GM19023 (cell line): ENCODE measurements around the gene SCUBE1.
"Not testable (repeated sequence)": the region's sequence is repeated elsewhere in the genome, so short reads cannot be mapped to it uniquely, and the experiment has no call there.

Experiments used
- ATAC-seq: cut with Tn5 transposase; IDR thresholded peaks from one replicate; pipeline ENCODE4 v1.9.1; 2021; ENCODE audit warnings: mild to moderate bottlenecking, moderate library complexity; ENCODE audit not compliant: unreplicated experiment

The SCUBE1 gene

DNA sequence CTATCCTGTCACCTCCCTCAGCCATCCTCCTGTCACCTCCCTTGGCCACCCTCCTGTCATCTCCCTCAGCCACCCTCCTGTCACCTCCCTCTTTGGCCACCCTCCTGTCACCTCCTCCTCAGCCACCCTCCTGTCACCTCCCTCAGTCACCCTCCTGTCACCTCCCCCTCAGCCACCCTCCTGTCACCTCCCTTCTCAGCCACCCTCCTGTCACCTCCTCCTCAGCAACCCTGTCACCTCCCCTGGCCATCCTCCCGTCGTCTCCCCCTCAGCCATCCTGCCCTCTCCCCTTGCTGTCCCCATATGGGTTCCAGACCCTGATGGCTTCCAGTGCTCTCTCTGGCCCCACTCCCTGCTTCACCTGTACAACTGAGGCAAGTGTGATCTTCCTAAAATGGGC lies 61.8 kb downstream of the SCUBE1 start:
- no peak for ATAC-seq

DNA sequence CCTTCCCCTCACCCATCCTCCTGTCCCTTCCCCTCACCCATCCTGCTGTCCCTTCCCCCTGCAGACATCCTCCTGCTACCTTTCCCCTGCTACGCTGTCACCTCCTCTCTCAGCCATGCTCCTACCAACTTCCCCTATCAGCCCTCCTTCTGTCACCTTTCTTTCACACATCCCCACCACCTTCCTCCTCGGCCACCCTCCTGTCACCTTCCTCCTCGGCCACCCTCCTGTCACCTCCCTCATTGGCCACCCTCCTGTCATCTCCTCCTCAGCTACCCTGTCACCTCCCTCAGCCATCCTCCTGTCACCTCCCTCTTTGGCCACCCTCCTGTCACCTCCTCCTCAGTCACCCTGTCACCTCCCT lies 62.7 kb downstream of the SCUBE1 start:
- not testable (repeated sequence) for ATAC-seq

DNA sequence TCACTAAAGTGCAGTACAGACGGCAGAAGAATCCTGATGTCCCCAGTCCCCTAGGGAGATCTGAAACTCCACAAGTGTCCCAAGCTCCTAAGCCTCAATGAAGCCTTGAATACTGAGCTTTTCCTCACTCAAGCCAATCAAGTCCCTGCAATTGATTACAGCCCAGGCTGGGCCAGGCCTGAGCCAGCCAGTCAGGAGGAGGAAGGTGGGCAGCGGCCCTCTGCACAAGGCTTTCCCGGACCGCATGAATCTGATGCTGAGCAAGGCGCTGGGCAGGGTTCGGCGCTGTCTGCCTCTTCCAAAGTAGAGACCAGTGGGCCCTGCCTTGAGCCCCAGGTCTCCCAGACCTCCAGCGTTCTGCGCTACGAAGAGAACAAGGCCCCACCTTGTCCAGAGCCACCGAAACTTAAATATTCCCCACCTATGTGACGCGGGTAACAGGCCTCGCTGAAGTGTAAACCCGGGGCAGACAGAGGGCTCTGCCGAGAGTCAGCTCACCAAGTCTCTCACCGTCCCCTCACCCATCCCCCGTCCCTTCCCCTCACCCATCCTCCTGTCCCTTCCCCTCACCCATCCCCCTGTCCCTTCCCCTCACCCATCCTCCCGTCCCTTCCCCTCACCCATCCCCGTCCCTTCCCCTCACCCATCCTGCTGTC lies 63.2 kb downstream of the SCUBE1 start:
- ATAC-seq, result no peak

DNA sequence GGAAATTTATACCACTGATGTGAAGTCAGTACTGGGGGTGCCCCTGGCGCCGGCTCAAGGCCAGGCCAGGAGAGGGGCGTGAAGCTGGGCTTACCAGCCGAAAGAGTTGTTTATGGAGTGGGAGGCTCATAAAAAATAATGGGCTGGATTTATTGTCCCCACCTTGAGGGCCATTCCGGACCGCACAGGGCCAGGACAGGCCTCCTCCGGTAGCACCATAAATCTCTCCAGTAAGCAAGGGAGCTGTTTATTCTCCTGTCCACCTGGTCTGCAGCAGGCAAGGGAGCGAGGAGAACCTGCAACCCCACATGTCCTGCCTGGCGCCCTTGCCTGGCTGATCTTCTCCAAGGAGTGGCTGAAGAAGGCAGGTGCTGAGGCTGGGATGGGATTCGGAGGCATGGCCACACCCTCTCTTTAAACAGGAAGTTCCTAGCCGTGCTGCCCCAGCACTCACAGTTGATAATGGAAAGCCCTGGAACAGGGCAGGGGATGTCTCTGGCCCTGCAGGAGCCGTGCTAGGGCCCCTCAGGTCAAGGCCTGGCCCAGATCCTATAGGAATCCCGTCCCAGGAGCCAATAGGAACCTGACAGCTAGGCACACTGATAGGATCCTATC lies 65.1 kb downstream of the SCUBE1 start:
- no peak for ATAC-seq

DNA sequence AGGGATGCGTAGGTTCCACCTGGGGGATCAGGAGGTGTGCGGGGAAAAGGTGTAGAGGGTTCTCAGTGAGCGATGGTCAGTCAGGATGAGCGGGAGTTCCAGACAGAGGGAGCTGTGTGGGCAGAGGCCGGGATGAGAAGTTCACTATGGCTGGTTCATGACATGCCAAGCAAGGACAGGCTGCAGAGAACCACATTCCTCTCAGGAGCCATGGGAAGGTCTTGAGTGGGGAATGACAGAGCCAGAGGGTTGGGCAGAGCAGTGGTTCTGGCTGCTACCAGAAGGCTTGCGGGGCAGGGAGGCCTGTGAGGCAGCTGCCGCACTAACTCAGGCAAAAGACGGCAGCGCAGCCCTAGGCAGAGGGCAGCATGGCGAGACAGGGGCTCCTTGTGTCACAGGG lies 66.1 kb downstream of the SCUBE1 start:
- no peak for ATAC-seq

DNA sequence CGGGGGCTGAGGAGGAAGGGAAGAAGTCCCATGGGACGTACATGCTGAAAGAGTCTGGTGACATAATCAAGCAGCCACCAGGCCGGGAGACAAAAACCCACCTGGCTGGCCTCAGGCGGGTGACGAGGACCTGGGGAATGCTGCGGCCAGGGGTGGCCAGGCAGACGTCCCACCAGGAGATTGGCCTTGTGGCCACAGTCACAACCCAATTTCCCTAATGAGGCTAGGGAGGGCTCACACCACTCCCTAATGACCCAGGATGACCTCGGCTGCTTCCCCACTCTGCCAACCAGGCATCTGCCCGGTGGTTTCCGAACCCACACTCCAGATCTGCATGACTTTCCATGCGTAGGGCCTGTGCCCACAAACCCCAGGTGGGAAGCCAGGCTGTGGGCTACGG lies 66.9 kb downstream of the SCUBE1 start:
- no peak for ATAC-seq

DNA sequence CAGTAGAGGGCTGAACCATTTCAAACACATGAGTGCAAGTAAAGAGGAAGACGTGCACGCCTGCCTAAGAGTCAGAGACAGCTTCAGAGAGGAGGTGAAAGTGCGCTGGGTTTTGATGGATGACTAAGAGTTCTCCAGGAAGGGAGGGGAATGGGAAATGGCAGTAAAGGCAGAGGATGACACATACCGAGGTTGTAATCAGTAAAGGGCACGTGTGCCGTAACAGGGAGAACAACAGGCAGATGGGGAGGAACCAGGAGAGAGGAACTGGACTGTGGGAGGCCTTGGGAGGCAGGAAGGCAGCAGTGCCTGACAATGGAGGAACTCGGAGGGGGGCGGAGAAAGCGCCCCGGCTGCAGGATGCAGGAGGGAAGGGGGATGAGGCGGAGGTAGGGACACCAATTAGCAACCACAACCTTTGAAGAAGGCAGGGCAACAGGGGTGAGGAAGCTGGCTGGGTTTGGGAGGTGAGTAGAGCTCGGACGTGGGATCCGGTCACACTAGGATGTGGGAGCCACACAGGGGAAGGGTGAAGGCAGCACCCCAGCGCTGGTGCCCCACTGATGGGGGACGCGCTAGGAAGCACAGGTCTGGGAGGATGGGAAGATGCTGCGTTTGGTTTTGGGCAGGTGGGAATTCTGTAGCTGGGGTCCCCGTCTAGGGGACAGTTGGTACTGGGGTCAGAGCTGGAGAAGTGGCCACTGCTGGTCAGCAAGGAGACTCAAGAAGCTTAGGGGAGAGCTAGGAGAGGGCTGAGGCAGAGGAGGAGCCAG lies 67.4 kb downstream of the SCUBE1 start:
- ATAC-seq, result no peak

DNA sequence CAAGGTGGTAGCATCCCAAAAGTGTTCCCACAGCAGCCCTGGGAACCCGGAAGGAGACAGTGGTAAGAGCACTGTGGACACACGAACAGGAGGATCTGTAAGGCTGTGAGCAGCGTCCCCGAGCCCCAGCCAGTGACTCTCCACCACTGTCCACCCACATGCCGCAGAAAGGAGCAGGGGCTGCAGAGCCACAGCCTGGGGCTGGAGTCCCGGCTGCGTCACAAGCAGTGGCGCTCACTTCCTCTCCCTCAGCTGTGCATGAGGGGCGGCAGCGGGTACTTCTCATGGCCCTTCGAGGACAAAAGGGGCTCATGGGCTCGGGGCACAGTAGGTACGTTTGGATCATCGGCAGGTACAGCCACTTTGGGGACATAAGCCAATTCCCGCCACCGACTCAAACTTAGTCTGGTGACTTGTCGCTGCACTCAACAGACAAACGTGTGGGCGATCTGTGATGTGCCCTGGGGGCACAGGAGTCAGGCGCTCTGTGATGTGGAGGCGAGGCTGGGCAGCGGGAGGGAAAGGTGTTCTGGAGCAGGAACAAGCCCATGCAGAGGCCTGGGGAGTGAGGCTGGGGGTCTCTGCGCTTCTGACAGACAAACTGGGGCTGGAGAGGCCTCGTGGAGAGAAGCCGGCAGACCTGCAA lies 68.5 kb downstream of the SCUBE1 start:
- ATAC-seq, result no peak

DNA sequence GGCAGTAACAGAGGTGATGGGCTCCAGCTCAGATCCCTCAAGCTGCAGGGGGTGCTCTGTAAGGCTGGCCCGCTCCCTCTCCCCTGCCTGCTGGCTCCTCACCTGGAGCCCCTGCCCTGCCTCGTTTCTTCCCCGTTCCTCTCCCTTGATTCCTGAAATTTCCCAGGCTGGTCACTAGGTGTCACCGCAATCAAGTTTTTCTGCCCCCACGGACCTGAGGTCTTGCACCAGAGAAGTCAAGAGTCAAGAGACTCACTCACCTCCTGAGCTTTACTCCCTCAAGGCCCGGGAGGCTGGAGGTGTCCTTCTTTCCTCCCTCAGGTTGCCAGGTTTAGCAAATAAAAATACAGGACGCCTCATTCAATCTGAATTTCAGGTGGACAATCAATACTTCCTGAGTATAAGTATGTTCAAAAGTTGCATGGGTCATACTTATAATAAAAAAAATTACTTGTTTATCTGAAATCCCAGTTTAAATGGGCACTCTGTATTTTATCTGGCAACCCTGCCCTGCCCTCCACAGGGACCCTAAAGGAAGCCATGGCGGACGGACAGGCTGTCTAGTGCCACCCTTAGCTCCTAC lies 69.2 kb downstream of the SCUBE1 start:
- ATAC-seq, result no peak

DNA sequence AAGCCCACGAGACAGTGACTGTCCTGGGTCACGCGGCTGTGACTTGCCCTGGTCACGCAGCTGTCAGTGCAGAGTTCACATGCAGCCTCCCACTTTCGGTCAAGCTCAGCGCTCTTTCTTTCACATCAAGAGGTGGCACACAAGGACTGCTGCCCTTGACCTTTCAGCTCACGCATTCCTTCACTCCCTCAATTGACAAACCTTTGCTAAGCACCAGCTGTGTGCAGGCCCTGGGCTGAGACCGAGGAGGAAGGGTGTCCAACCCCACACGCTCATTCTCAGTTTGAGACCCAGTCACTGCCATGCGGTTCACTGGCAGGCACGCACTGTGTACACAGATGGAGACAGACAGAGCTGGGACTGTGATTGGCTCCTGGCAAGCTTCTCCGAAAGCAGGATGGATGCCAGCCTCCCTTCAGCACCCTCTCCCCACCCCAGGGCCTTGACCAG lies 70.3 kb downstream of the SCUBE1 start:
- ATAC-seq, result no peak

DNA sequence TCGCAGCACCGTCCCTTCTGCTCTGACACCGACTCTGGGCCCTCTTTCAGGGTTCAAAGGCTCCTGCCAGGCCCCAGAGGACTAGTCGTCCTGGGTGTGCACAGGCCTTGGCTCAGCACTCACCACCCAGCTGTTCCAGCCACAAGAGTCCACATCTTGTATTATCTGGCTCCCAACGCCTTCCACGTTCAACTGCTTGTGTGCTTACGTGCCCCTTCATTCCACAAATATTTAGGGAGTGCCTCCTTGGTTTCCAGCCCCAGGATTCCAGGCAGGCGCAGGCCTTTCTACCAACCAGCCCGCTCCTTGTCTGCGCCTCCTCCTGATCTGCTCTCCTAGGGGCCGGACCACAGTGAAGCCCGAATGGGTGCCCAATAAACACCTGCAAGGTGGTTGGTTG lies 70.9 kb downstream of the SCUBE1 start:
- no peak for ATAC-seq

DNA sequence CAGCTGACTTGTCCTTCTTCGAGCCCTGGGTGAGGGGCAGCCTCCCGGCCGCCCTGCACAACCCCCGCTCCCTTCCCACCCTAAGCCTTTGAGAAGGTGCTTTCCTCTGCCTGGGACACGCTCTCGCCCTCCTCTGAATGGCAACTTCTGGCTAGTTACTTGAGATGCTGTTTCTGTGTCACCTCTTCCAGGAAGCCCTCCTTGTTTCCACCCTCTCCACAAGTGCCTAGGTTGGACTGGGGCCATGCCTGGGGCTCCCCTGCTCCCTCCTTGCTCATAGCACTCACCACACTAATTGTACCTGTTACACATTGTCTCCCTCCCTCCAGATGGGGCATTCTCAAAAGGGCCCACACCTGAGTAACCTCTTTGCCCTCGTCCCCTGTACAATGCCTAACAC lies 72.2 kb downstream of the SCUBE1 start:
- ATAC-seq, result no peak

DNA sequence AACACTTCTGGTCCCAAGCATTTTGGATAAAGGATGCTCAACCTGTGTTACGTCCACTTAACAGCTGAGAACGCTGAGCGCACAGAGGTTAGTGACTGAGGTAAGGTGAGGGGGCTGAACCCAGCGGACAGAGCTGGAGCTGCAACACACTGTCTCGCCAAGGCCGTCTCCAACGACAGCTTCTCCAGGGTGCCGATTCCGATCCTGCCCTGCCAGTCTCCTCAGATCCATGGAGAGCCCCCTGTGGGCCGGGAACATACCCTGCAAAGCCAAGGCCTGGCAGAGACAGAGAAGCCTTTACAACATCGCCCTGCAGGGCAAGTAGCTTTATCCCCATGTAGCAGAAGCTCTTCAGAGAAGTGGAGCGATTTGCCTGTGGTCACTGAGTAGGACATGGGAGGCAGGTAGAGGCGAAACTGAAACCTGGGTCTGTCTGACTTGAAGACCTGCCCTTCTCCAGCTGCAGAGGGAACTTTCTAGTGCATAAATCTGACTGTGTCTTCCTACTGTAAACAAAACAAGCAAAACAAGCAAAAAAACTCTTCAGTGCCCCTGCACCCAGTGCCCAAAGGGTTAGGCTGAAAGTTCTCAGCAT lies 72.8 kb downstream of the SCUBE1 start:
- no peak for ATAC-seq

DNA sequence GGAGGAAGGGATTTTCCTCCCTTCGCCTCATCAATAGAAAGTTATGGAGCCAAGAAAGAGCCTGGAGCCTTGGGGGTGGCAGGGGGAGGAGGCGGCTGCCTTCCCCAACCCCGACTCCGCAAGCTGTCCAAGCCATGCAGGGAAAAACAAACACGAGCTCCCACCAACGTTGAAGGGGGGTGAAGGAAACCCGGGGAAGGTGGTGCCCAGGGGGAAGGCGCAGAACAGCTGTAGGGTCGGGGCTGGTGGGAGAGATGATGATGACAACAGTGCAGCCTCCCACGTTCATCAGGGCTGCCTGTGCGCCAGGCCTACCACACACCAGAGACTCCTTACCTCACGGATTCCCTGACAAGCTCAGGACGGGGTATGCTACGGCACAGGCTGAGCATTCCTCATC lies 73.5 kb downstream of the SCUBE1 start:
- no peak for ATAC-seq

DNA sequence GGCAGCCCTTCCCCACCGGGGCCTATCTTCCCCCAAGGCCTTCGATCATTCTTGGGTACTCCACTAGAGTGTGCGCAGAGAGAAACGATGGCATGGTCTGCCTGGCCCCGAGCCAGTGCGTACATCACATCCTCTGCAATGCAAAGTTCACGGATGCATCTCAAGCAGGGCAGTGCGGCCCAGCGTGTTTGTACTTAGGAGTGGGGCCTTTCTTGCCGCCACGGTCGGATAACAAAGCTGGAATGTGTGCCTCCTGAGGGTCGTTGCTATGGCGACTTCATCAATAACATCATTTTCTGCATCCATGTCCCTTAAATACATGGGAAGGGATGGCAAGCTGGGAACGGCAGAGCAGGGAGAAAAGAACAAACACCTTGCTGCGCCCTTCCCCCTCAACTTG lies 73.9 kb downstream of the SCUBE1 start:
- ATAC-seq, result no peak

DNA sequence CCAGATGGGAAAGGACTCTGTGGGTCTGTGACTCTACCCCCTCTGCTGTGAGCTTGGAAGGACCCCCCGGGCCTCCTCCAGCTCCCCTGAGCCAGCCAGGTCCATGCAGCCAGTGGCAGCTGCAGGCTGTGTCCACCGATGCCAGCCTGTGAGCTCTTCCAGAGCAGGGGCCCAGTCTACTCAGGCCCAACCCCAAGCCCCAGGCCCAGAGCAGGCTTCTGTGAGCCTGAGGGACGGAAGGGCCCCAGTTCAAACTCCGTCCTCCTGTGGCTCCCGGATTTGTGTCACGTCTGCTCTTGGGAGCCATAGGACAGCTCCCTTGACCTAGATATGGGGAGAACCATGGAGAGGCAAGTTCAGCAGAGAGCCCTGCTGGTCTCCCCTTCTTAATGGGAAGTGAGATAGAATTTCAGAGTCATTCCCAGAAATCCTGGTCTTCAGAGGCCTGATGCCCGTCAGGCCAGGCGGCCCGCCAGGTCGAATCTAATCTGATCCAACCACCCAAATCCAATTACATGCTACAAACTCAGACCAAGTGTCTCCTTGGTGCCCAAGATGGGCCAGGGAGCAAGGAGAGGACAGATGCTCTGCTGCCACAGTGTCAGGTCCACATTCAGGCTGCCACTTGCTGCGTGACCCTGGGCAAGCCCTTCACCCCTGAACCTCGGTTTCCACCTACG lies 75.1 kb downstream of the SCUBE1 start:
- ATAC-seq, result no peak

DNA sequence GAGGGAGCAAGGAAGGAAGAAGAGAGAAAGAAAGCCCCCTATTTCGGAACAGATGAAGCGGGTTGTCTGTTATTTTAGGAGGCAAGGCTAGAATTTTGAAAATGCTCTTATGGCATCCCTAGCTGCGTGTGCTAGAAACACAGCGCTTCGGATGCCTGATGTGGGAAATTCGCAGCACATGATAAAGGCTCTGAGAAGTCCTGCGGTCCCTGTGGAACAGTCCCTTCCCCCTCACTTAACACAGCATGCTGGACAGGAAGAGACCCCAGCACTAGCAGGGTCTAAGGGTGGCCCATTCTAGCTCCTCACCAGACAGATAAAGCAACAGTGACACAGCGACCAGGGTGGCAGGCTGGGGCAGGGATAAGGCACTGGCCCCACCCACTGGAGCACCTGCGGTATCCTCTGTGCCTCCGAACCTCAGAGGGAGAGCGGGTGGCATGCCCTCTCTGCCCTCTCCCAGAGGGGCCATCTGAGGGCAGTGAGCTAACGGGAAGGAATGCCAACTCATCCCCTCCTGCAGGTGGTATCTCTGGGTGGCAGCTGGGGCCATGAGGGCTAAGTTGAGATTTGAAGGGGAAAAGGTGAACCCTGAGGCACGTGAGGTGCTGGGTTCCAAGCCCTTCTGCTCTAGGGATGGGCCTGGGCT lies 75.7 kb downstream of the SCUBE1 start:
- no peak for ATAC-seq

DNA sequence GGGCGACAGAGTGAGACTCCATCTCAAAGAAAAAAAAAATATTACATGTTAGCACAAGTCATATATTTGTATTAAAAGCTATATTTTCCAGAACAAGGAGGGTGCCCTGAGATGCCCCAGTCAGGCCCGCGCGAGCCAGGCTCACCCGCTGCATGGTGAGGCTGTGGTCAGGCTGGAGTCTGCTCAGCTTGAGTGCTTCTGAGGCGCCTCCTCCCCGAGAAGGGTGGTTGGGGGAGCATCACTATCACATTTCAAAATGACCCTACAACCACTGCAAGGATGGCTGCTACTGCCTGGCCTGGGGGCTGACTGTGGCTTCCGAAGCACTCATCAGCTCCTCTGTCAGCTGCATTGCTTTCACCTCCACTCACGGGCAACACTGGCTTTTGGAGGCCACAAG lies 77.1 kb downstream of the SCUBE1 start:
- ATAC-seq, result no peak

DNA sequence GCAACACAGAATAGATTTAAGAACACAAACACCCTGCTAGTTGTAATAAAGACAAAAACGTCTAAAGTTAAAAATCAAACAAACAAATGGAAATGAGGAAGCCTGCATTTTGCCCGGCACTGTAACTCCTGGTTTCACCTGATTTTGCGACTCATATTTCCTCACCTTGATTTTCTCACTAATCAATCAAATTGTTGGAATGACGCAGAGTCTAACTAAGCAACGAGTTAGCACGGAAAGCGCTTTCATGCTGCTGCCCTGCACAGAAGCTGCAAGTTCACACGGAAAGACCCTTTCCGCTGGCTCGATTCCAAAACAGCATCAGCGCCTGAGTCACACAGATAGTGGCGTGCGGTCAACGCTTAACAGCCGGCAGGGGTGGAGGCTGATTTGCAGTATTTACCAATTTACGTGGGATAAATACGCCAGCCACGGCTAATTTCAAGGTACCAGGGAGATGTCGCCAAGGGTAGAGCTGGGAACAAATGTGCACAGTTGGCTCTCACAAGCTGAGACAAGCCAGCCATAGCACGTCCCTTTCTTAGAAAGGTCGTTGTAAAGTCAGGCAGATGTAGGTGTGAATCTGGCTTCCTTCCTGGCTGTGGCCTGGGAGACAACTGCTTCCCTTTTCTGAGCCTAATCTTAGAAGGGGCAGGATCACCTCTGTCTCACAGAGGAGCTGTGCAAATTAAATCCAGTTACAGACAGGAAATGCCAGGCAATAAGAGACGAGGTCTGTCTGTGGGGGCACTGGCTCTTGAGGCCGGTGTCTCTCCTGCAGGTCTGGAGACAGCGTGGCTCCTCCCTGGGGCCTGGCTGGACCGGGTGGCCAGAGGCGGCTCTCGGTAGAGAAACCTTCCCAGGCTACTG lies 79.3 kb downstream of the SCUBE1 start:
- peak; percentile 83 for ATAC-seq
